ENCODE measurements around the gene CNTNAP2.

CNTNAP2 gene

GRCh38 chr7:148383651-148384050 is 2267.1 kb downstream of the CNTNAP2 start:
- DNase-seq (ENCODE audit: low read depth) = no peak
- no peak overlapping the region for H3K4me3 ChIP-seq (ENCODE audit: control insufficient read depth, low read depth, low read length)
- TF ChIP-seq CTCF (conservative IDR thresholded peaks at IDR 0.05; ENCODE audit: control insufficient read depth, insufficient read depth, low read depth, low read length) = no peak

- no peak for DNase-seq (ENCODE audit: low read depth)
- no peak for TF ChIP-seq CTCF (conservative IDR thresholded peaks at IDR 0.05; ENCODE audit: control insufficient read depth, insufficient read depth, low read depth, low read length)
- no peak overlapping the region for H3K4me3 ChIP-seq (ENCODE audit: control insufficient read depth, low read depth, low read length)
These were observed 2268.5 kb downstream of the CNTNAP2 start for GRCh38 chr7:148385009-148385682.

GRCh38 chr7:148390381-148390780 is 2273.8 kb downstream of the CNTNAP2 start:
- DNase-seq (ENCODE audit: low read depth) = no peak
- no peak overlapping the region for H3K4me3 ChIP-seq (ENCODE audit: control insufficient read depth, low read depth, low read length)
- TF ChIP-seq CTCF (conservative IDR thresholded peaks at IDR 0.05; ENCODE audit: control insufficient read depth, insufficient read depth, low read depth, low read length) = no peak

GRCh38 chr7:148391591-148391990 is 2275.0 kb downstream of the CNTNAP2 start:
- no peak for DNase-seq (ENCODE audit: low read depth)
- H3K4me3 ChIP-seq (ENCODE audit: control insufficient read depth, low read depth, low read length) = no peak overlapping the region
- TF ChIP-seq CTCF (conservative IDR thresholded peaks at IDR 0.05; ENCODE audit: control insufficient read depth, insufficient read depth, low read depth, low read length) = no peak

GRCh38 chr7:148394582-148394981 is 2278.0 kb downstream of the CNTNAP2 start:
- TF ChIP-seq CTCF (conservative IDR thresholded peaks at IDR 0.05; ENCODE audit: control insufficient read depth, insufficient read depth, low read depth, low read length) = no peak
- no peak overlapping the region for H3K4me3 ChIP-seq (ENCODE audit: control insufficient read depth, low read depth, low read length)
- no peak for DNase-seq (ENCODE audit: low read depth)

- H3K4me3 ChIP-seq (ENCODE audit: control insufficient read depth, low read depth, low read length) = no peak overlapping the region
- DNase-seq (ENCODE audit: low read depth) = no peak
- no peak for TF ChIP-seq CTCF (conservative IDR thresholded peaks at IDR 0.05; ENCODE audit: control insufficient read depth, insufficient read depth, low read depth, low read length)
These were observed 2278.8 kb downstream of the CNTNAP2 start for GRCh38 chr7:148395352-148395811.

Data from fibroblast of mammary gland (primary cell).